Mesenchymal stem cell (in vitro differentiated cells and primary cell): ENCODE results near the gene TNK1.

ENCODE experiments used
- DNase-seq: peaks from one replicate; pipeline ENCODE4 v3.0.0-alpha.2; 2013
- H2AFZ ChIP-seq: one replicate; pipeline ENCODE4 v1.6.1; 2013; ENCODE audit warnings: low read depth, mild to moderate bottlenecking, control low read depth, inconsistent platforms, low read length, moderate library complexity
- H2AK5ac ChIP-seq: 2 replicates; pipeline ENCODE4 v1.6.1; 2013; ENCODE audit warnings: low read length, moderate library complexity, mild to moderate bottlenecking, inconsistent platforms; ENCODE audit not compliant: severe bottlenecking
- H2BK120ac ChIP-seq: one replicate; pipeline ENCODE4 v1.6.1; 2013; ENCODE audit warnings: low read depth, mild to moderate bottlenecking, inconsistent platforms, low read length, moderate library complexity
- H2BK12ac ChIP-seq, 2 experiments: one replicate each; pipeline ENCODE4 v1.6.1; 2013; ENCODE audit warnings: inconsistent platforms in 2 of 2, low read length in 2 of 2, mild to moderate bottlenecking in 2 of 2, moderate library complexity in 2 of 2, control low read depth in 1 of 2
- H2BK15ac ChIP-seq: one replicate; pipeline ENCODE4 v1.6.1; 2013; ENCODE audit warnings: mild to moderate bottlenecking, low read depth, inconsistent platforms; ENCODE audit not compliant: poor library complexity, severe bottlenecking
- H2BK5ac ChIP-seq: 2 replicates; pipeline ENCODE4 v1.6.1; 2013; ENCODE audit warnings: low read depth, mild to moderate bottlenecking, low read length, control low read depth, inconsistent platforms; ENCODE audit not compliant: poor library complexity, severe bottlenecking
- H3K14ac ChIP-seq, 2 experiments: one replicate each; pipeline ENCODE4 v1.6.1; 2013; ENCODE audit warnings: inconsistent platforms in 2 of 2, low read length in 2 of 2, control low read depth in 1 of 2, mild to moderate bottlenecking in 1 of 2, moderate library complexity in 1 of 2
- H3K18ac ChIP-seq, 2 experiments: one replicate each; pipeline ENCODE4 v1.6.1; 2013; ENCODE audit warnings: inconsistent platforms in 2 of 2, low read length in 2 of 2, control low read depth in 1 of 2, low read depth in 1 of 2, mild to moderate bottlenecking in 1 of 2
- H3K23ac ChIP-seq, 2 experiments: one replicate each; pipeline ENCODE4 v1.6.1; 2013; ENCODE audit warnings: inconsistent platforms in 2 of 2, low read length in 2 of 2, mild to moderate bottlenecking in 2 of 2, moderate library complexity in 2 of 2, control low read depth in 1 of 2
- H3K27ac ChIP-seq: 2 replicates; pipeline ENCODE4 v1.5.1; 2013; ENCODE audit warnings: mild to moderate bottlenecking, moderate library complexity, low read length, control low read depth, inconsistent platforms; ENCODE audit not compliant: poor library complexity, severe bottlenecking
- H3K27me3 ChIP-seq, 2 experiments: 2 replicates each; pipeline versions ENCODE4 v1.6.1 to v1.7.0; 2013; ENCODE audit warnings: low read length in 2 of 2, mild to moderate bottlenecking in 2 of 2, moderate library complexity in 2 of 2, control low read depth in 1 of 2, inconsistent platforms in 1 of 2; ENCODE audit not compliant: control insufficient read depth in 1 of 2, insufficient read depth in 1 of 2
- H3K36me3 ChIP-seq, 2 experiments: 2 replicates each; pipeline versions ENCODE4 v1.6.1 to v1.7.0; 2013; ENCODE audit warnings: low read length in 2 of 2, control low read depth in 1 of 2, inconsistent platforms in 1 of 2, low read depth in 1 of 2, mild to moderate bottlenecking in 1 of 2; ENCODE audit not compliant: insufficient read depth in 2 of 2, control insufficient read depth in 1 of 2
- H3K4ac ChIP-seq, 2 experiments: one replicate each; pipeline ENCODE4 v1.6.1; 2013; ENCODE audit warnings: inconsistent platforms in 2 of 2, low read length in 2 of 2, mild to moderate bottlenecking in 2 of 2, moderate library complexity in 2 of 2, control low read depth in 1 of 2, low read depth in 1 of 2
- H3K4me1 ChIP-seq: 2 replicates; pipeline ENCODE4 v1.6.1; 2013; ENCODE audit warnings: low read depth, low read length, control low read depth; ENCODE audit not compliant: control insufficient read depth, insufficient read depth
- H3K4me2 ChIP-seq: 2 replicates; pipeline ENCODE4 v1.6.1; 2013; ENCODE audit warnings: low read length, mild to moderate bottlenecking, inconsistent platforms; ENCODE audit not compliant: poor library complexity, severe bottlenecking
- H3K4me3 ChIP-seq, 2 experiments: 2 replicates each; pipeline versions ENCODE4 v1.5.1 to v1.7.0; 2013; ENCODE audit warnings: low read length in 2 of 2, mild to moderate bottlenecking in 2 of 2, control low read depth in 1 of 2, low read depth in 1 of 2; ENCODE audit not compliant: insufficient read depth in 1 of 2
- H3K79me1 ChIP-seq: replicated peaks from 2 replicates; pipeline ENCODE4 v1.6.1; 2013; ENCODE audit warnings: mild to moderate bottlenecking, control low read depth, low read length, inconsistent platforms; ENCODE audit not compliant: poor library complexity, severe bottlenecking
- H3K9ac ChIP-seq: 2 replicates; pipeline ENCODE4 v1.7.0; 2013; ENCODE audit warnings: mild to moderate bottlenecking, low read length, moderate library complexity
- H3K9me3 ChIP-seq: 2 replicates; pipeline ENCODE4 v1.7.0; 2013; ENCODE audit warnings: mild to moderate bottlenecking, low read length; ENCODE audit not compliant: control insufficient read depth
- H4K8ac ChIP-seq: one replicate; pipeline ENCODE4 v1.6.1; 2013; ENCODE audit warnings: inconsistent platforms, mild to moderate bottlenecking, low read length, moderate library complexity
- H4K91ac ChIP-seq: one replicate; pipeline ENCODE4 v1.6.1; 2013; ENCODE audit warnings: mild to moderate bottlenecking, low read length, inconsistent platforms
- WGBS: methylation state at CpG from one replicate; pipeline ENCODE4 v1.1.7; 2013; ENCODE audit warnings: mixed read lengths; 5-methylcytosine and 5-hydroxymethylcytosine counted together

TNK1 gene

DNA sequence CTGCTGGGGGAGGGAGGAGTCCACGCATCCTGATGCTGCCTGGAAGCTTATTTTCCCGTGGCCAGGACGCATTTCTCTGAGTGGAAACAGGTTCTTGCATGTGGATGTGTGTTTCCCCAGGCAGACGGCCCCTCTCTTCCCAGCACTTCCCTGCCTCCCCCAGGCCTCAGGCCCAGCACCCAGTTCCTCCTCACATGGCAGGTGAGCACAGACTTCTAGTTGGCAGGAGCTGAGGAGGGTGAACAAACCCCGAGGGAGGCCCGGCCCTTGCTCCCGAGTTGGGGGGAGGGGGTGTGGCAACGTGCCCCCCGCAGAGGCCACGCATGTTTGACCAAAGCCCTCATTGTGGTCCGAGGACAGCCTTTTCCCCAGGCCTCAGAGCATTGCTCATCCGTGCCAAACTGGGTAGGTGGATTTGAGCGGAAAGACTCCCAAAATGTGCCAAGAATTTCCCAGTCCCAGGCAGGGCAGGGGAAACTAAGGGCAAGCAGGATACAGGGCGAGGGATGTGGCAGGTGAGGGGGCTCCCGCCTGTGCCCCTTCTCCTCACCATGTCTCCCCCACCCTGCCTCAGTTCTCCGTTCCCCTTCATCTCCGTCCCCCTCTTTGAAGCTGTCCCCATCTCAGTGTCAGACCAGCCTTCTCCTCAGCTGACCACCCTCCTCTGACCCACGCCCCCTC, 37.7 kb downstream of the TNK1 start:
- Histone ChIP-seq H4K91ac (no peak overlapping the region), H3K18ac (no peak overlapping the region), H4K8ac (no peak overlapping the region), H3K79me1 (peaks cover 3% of the 10 kb centered on the region), H3K27ac (no peak overlapping the region), H2BK12ac (no peak overlapping the region), H3K4ac (no peak overlapping the region), H3K23ac (no peak overlapping the region), H2AFZ (no peak overlapping the region), H3K4me2 (no peak overlapping the region), H3K27me3 (no peaks in the 10 kb centered on the region), H2AK5ac (no peak overlapping the region), H3K9ac (no peak overlapping the region), H2BK120ac (no peak overlapping the region), H3K4me3 (no peak overlapping the region), H2BK5ac (no peak overlapping the region), H3K4me1 (peaks cover 3% of the 10 kb centered on the region), H3K36me3 (peaks cover 24 to 54% of the 10 kb centered on the region in 2 experiments), H3K9me3 (no peaks in the 10 kb centered on the region), H2BK15ac (no peak overlapping the region), H3K14ac (no peak overlapping the region)
- DNase-seq = no peak
- 78% methylated on average over 13 of the region's 18 CpGs for WGBS

DNA sequence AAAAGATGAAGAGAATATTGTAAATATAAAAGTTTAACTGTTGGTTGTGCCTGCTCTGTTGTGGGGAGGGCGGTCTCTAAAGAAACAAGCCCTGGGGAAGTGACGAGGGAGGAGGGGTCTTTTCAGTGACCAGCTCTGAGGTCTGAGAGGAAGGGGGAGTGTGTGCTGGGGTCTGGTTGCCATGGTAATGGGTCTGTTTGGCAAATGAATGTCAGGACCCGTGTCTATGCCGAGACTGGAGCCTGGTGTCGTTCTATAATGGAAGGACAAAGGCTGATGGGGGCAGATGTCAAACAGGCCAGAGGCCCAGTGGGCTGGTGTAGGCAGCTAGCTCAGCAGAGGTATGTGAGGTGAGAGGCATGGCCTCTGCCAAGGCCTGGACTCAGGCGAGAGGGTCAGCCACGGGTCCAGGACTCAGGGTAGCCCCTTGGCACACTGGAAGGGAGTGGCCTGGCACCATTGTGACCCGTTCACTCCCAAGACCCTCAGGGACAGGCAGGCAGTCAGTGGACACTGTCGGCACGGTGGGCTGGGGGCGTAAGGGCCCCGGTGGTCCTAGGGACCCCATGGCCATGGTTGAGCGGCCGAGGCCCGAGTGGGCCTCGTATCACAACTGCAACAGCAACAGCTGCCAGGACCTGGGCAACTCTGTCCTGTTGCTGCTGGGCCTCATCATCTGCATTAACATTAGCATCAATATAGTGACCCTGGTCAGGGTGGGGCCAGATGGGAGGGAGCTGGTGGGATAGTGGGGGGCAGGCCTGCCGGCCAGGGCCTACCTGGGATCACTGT, 39.1 kb downstream of the TNK1 start, which contains the start of gene SPEM1:
Gene SPEM1, plus strand, starts transcription at position 506 of the 792 bp plus-strand sequence. Its CDS starts 61 bp downstream, at position 567.
- H3K27ac ChIP-seq = no peak within 1 kb of the TSS
- H3K4me1 ChIP-seq = peaks cover 3% of the 10 kb centered on the region
- no peak within 1 kb of the TSS for H3K4me2 ChIP-seq
- no peaks in the 10 kb centered on the region for H3K9me3 ChIP-seq
- H3K4me3 ChIP-seq = no peak within 1 kb of the TSS
- no peak within 1 kb of the TSS for H3K9ac ChIP-seq
- H3K14ac ChIP-seq = no peak within 1 kb of the TSS
- WGBS = 80% methylated on average over 17 of the region's 17 CpGs
- H2BK12ac ChIP-seq = no peak within 1 kb of the TSS
- peaks cover 2% of the 10 kb centered on the region for H3K79me1 ChIP-seq
- no peak within 1 kb of the TSS for H2AFZ ChIP-seq
- no peak within 1 kb of the TSS for H4K8ac ChIP-seq
- H3K4ac ChIP-seq = no peak within 1 kb of the TSS
- H2AK5ac ChIP-seq = no peak within 1 kb of the TSS
- H2BK120ac ChIP-seq = no peak within 1 kb of the TSS
- H2BK15ac ChIP-seq = no peak within 1 kb of the TSS
- H3K18ac ChIP-seq = no peak within 1 kb of the TSS
- H2BK5ac ChIP-seq = no peak within 1 kb of the TSS
- peaks cover 22 to 40% of the 10 kb centered on the region in 2 experiments for H3K36me3 ChIP-seq
- H3K23ac ChIP-seq = no peak within 1 kb of the TSS
- DNase-seq = no peak
- H4K91ac ChIP-seq = no peak within 1 kb of the TSS
- H3K27me3 ChIP-seq = peaks cover 0 to 2% of the 10 kb centered on the region in 2 experiments

DNA sequence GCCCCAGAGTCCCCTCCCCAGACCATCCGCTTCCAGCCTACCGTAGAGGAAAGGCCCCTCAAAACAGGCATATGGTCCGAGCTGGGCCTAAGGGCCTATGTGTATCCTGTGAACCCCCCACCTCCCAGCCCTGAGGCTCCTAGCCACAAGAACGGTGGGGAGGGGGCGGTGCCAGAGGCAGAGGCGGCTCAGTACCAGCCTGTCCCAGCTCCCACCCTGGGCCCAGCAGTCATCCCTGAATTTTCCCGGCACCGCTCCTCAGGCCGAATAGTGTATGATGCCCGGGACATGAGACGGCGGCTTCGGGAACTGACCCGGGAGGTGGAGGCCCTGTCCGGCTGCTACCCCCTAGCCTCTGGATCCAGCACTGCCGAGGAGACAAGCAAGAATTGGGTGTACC, 40.3 kb downstream of the TNK1 start:
- H3K23ac ChIP-seq = no peak overlapping the region
- DNase-seq = no peak
- H3K18ac ChIP-seq = no peak overlapping the region
- H3K79me1 ChIP-seq = peaks cover 2% of the 10 kb centered on the region
- H2AFZ ChIP-seq = no peak overlapping the region
- no peak overlapping the region for H3K14ac ChIP-seq
- H3K4me3 ChIP-seq = no peak overlapping the region
- 94% methylated on average over 16 of the region's 16 CpGs for WGBS
- H3K4me2 ChIP-seq = no peak overlapping the region
- H3K36me3 ChIP-seq = peaks cover 11 to 28% of the 10 kb centered on the region in 2 experiments
- no peaks in the 10 kb centered on the region for H3K9me3 ChIP-seq
- H2BK12ac ChIP-seq = no peak overlapping the region
- H3K27me3 ChIP-seq = peaks cover 0 to 8% of the 10 kb centered on the region in 2 experiments
- H4K8ac ChIP-seq = no peak overlapping the region
- H2BK15ac ChIP-seq = no peak overlapping the region
- H2BK120ac ChIP-seq = no peak overlapping the region
- no peak overlapping the region for H3K27ac ChIP-seq
- H3K4ac ChIP-seq = no peak overlapping the region
- H4K91ac ChIP-seq = no peak overlapping the region
- no peak overlapping the region for H3K9ac ChIP-seq
- no peaks in the 10 kb centered on the region for H3K4me1 ChIP-seq
- no peak overlapping the region for H2BK5ac ChIP-seq
- no peak overlapping the region for H2AK5ac ChIP-seq

DNA sequence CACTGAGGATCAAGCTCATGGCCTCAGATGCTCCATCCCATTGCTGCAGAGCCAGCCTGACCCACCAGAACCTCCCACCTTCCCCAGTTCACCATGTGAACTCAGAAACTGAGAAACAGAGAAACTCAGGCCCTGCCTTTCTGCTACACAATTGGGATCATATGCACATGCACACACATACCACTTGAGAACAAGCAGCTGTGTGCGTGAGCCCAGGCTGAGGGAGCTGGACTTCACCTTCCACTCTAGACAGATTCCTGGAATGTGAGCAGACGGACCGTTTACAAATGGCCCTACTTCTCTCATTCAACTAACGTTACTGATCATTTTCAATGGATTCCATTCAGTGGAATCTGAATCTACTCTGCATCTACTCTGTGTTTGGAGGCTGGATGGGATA, 42.8 kb downstream of the TNK1 start:
- Histone ChIP-seq H3K27ac (no peak overlapping the region), H2BK12ac (no peak overlapping the region), H2AK5ac (no peak overlapping the region), H4K8ac (no peak overlapping the region), H3K14ac (no peak overlapping the region), H3K4me2 (no peak overlapping the region), H3K9ac (no peak overlapping the region), H3K79me1 (no peaks in the 10 kb centered on the region), H3K23ac (no peak overlapping the region), H2BK120ac (no peak overlapping the region), H3K4me3 (no peak overlapping the region), H3K4me1 (no peaks in the 10 kb centered on the region), H3K18ac (no peak overlapping the region), H3K36me3 (peaks cover 0 to 4% of the 10 kb centered on the region in 2 experiments), H2BK15ac (no peak overlapping the region), H4K91ac (no peak overlapping the region), H3K4ac (no peak overlapping the region), H2AFZ (no peak overlapping the region), H3K9me3 (no peaks in the 10 kb centered on the region), H2BK5ac (no peak overlapping the region), H3K27me3 (peaks cover 0 to 8% of the 10 kb centered on the region in 2 experiments)
- DNase-seq = no peak
- 90% methylated on average over 4 of the region's 4 CpGs for WGBS
